Smooth muscle cell of the brain vasculature (primary cell): Measurements from ENCODE around the gene MYOM3.

Experiments
- DNase-seq: peaks from one replicate; pipeline ENCODE4 v3.0.0-alpha.2; 2012; ENCODE audit warnings: low read depth, low spot score

Gene MYOM3

DNA sequence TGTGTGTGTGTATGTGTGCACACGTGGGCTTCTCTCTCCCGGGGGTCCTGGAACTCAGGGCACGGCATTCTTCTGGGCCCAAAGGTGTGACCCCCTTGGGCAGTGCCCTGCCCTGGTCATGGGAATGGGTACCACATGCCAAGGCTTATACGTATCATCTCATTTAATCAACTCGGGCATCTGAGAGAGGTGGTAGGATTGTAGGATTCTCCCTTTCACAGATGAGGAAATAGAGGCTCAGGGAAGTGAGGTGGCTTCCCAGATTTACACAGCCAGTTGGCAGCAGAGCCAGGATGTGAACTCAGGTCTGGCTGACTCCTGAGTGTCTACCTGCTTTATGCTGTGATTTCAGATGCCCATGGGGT lies 15.2 kb downstream of the MYOM3 start:
- no peak for DNase-seq

DNA sequence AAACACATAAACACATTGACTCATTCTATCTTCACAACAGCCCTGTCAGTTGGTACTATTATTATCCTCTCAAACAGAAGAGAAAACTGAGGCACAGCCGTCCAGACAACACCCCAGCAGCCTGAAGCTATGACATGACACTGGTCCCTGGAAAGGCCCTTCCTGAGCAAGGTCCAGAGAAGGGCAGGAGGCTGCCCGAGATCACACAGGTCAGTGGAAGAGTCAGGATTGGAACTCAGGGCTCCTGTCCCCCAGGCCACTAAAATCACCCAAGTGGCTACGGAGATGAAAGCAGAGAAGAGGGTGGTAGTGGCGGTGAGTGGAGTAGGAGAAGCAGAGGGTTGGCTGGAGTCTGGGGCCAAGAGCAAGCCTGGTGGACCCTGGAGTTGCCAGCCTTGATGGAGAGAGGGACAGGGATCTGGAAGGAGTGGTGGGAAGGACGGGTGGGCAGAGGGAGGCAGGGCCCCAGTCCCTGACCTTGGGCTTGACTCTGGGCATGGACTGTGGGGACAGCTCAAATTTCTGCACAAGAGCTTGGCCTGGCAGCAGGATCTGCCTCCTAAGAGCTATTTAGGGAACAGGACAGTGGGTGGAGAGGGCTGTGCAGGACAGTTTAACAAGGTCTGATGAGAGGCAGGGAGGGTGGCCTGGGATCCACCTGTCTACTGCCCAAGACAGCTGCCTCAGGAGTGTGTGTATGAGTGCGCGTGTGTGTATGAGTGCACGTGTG lies 15.8 kb downstream of the MYOM3 start:
- no peak for DNase-seq

DNA sequence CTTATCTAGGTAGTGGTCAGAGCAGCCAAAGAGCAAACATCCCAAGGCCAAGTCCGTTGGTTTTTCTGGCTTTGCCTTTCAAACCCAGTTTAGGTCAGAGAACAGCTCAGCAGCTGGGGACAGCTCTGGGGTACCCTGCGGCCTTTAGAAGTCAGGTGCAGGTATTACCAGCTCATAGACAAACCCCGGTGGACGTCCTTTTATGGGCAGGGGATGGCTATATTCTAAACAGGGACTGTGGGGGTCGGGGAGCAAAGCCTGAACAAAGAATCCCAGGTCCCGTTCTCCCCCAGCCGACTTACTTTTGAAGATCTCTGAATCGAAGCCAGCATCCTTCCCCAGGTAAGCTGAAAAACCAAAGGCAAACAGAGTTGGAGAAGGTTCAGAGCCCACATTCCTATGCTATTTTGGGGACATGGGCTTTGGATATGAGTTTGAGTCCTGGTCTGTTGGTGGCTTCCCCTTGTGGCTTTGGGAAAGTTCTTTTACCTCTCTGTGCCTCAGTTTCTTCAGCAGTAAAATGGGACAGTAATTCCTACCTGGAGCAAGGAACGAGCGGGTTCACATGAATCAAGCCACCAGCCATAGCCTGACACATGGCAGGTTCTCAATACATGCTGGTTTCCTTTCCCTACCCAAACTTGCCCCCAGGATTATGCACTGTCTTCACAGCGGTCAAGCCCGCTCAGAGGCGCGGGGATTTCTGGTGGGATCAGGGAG lies 16.6 kb downstream of the MYOM3 start:
- no peak for DNase-seq

DNA sequence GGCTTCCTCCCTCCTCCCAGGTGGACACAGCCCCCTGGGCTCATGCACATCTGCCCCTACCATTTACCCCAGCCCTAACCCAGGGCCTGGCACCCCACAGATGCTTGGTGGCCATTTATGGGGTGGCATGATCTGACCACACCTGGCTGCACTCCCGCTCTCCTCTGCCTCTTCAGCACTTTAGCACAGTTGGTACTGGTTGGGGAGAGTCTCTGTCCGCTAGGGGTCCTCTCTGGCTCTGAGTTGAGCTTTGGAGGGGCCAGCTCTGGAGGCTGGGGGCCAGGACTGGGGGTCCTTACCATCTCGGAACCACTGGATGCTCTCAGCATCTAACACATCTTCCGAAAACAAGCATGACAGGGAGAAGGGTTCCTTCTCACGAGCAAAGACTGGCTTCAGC lies 17.4 kb downstream of the MYOM3 start:
- DNase-seq, result no peak

DNA sequence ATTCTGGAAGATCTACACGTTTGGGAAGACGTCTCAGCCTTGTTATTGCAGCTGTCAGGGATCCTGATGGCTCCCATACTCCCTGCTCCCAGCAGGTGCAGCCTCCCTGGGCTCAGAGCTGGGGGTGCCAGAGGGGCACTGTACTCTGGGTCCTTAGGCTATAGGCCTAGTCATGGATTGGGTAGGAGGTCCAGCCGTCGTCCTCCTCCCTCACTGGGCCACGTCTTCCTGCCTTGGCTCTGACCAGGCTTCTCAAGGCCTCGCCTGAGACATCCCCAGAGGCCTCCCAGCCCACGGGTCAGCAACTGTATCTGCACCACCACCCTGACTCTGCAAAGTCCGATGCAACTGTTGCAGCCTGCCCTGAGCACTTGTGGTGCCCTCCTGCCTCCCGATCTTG lies 18.2 kb downstream of the MYOM3 start:
- DNase-seq, result no peak

DNA sequence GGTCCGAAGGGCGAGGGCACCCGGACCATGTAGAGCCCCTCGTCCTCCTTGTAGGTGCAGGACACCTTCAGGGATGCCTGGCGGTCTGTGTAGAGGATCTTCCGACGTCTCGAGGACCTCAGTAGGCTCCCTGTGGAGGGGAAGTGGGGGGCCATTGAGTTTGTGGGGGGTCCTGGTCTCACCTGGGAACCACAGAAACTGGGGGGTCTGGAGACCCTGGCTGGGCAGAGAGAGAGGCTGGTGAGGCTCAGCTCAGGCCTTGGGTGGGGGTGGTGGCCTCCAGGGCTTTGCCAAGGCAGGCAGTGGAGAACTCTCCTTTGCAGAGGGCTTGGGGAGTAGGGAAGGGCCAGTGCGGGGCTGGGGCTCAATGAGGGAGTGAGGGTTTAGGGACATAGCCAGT lies 19.0 kb downstream of the MYOM3 start:
- no peak for DNase-seq

DNA sequence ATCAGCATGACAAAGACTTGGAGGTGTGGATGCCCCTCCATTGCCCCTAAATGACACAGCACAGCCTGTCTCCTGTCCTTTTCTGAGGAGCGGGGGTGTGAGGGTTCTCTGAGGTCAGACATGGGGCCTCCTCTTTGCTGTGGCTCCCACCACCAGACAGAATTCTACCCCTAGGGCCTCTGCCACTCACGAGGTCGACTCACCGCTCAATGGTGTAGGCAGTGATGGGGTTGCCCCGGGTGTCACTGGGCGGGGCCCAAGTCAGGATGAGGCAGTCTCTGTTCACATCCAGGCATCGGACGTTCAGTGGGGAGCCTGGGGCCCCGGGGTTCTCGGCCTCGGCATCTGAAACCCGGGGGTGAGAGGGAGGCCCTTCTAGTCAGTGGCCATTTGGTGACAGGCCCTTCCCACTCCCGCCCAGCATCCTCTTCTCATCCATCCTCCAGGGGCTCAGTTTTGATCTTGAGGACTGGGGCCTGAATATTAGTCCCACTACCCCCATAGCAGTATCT lies 19.9 kb downstream of the MYOM3 start:
- DNase-seq, result no peak

DNA sequence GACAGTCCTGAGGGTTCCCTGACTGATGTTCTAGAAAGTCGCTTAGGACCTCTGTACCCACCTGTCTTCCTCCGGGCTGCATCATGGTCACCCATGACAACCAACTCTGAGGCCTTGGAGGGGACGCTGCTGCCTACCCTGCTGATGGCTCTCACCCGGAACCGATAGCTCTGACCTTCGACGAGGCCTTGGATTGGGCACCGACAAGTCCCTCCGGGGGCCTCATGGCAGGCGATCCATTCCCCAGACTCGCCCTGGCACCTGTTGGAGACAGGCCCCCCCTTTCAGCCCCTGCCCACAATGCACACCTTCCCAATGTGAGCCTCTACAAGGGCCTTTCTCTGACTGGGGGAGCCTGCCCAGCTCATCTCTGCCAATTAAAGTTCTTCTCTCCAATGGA lies 21.2 kb downstream of the MYOM3 start:
- DNase-seq, result no peak

DNA sequence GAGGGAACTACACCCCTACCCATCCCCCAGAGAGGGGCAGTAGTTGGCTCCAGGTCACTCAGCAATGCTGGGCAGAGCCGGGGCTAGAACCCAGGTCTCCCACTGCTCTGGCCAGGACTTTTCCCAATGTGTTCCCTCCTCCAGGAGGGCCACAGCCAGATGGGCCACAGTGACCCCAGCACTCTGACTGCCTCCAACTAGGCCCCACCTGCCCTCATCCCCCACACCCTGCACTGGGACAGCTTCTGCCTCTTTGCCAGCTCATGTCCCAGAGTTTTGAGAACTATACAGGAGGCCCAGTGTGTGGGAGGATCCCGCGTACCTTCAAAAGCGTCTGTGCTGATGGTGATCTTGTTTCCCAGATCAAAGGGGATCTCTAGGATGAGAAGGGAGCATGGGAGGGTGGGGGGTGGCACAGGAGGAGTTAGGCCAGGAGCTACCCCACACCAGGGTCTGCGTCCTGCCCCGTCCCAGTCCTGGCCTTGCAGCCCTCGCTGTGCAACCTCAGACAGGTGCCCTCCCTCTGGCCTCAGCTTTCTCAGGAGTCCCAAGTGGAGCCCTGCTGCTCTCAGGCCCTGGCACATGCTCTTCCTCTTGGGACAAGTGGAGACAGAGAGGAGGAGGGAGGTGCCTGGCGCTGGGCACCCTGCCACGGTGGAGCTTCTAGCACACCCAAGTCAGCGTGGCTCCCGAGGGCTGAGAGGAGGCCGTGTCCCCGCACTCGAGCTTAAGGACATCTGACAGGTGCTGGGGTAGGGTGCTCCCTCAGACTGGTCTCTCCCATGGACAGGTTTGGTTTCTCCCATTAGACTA lies 22.0 kb downstream of the MYOM3 start:
- DNase-seq, result no peak

DNA sequence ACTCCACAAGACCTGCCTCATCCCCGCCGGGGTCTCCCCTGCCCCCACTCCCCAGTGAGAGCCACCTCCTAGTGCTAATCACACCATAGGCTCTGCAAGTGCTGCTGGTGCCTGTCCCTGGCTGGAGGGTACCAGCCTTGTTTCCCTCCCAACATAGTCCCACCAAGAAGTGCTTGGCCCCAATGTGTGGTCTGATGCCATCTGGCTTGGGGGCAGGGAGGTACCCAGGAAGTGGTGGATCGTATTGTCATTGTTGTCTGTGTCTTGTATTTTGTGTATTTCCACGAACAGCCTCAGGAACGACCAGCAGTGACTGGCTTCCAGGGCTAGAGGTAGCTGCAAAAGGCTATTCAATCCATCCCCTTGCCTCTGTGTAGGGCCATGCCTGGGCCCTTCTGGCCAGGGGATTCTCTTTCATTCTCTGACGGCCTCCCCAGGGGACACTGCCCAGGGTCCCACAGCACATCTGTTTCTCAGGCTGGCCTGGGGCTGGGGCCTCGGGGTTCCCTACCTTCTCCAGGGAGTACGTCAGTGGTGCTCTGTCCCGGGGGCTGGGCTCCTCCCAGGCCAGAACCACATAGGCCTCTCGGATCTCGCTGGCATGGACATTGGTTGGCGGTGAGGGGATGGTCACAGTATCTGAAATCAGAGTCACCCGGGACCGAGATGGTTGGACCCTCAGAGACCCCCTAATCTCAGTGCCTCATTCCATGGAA lies 22.8 kb downstream of the MYOM3 start:
- no peak for DNase-seq

DNA sequence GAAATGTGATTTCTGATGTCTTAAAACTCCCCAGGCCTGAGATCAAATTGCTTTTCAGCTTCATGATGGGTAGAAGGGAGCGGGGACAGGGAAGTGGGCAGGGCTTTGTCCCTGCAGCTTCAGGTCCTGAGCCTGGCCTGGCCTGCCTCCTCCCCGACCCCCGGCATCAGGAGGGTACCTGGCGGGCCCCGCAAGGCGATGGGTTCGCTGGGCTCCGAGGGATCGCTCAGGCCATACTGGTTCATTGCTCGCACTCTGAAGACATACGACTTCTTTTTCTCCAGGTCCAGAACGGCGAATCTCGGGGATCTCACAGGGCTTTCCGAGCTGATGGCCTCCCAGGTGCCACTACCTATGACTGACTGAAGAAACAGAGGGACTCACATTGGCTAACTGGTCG lies 25.5 kb downstream of the MYOM3 start:
- DNase-seq, result no peak

DNA sequence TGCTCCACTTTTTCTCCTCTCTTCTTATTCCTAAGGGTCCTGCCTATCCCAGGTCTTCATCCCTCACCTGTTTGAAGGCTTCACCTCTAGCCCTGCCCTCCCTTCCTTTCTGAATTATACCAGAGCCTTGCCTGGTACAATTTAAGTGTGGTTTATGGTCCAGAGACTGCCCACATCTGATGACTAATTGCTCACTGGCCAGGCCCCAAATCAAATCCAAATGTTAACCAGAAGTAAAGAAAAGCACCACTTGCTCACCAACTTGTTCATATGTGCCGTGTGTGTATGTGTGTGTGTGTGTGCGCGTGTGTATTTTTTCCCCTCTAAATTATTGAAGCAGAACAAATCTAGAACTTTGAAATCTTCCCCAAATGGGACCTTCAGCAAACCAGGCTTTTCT lies 26.4 kb downstream of the MYOM3 start:
- no peak for DNase-seq

DNA sequence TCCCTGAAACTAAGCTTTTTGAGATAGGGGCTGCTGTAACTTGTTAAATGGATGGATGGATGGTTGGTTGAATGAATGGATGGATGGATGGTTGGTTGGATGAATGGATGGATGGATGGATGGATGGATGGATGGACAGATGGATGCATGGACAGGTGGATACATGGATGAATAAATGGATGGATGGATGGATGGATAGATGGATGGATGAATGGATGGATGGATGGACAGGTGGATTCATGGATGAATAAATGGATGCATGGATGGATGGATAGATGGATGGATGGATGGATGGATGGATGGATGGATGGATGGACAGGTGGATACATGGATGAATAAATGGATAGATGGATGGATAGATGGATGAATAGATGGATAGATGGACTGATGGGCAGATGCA lies 26.9 kb downstream of the MYOM3 start:
- no peak for DNase-seq

DNA sequence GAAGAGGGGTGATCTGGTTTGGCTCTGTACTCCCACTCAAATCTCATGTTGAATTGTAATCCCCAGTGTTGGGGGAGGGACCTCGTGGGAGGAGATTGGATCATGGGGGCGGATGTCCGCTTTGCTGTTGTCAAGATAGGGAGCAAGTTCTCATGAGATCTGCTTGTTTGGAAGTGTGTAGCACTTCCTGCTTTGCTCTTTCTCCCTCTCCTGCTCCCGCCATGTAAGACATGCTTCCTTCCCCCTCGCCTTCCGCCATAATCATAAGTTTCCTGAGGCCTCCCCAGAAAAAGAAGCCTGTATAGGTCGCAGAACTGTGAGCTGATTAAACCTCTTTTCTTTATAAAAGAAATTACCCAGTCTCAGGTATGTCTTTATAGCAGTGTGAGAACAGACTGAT lies 27.9 kb downstream of the MYOM3 start:
- DNase-seq, result no peak

DNA sequence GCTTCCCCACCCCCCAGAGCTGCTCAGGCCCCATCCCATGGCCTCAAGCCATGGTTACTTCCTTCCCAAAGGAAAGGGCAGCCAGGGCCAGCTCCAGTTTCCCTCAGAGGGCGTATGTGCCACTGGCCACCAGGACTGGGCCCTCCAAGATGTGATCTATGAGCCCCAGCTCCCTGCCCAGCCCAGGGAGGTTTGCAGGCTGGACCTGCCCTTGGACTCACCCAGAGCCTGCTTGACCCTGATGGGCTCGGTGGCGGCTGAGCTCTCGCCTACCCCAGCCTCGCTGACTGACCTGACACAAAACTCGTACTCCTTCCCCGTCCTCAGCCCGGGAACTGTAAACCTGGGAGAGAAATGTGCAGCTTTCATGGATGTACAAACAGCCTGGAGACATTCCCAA lies 29.6 kb downstream of the MYOM3 start:
- no peak for DNase-seq

DNA sequence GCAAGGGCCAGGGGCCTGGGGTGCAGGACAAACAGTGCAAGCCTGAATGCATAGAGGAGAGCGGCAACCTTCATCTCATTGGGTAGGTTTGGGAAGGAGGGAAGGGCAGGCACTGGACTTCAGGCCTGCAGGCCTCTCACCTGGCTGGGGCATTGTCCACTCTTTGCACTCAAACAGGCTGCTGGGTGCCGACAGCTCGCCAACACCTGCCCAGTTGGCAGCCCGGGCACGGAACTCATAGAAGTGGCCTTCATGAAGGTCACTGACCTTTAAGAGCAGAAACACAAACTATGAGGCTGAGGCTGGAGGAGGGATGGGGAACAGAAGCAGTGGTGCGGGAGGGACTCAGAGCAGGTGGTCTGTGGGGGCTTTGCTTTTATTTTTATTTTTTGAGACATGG lies 30.7 kb downstream of the MYOM3 start:
- no peak for DNase-seq

DNA sequence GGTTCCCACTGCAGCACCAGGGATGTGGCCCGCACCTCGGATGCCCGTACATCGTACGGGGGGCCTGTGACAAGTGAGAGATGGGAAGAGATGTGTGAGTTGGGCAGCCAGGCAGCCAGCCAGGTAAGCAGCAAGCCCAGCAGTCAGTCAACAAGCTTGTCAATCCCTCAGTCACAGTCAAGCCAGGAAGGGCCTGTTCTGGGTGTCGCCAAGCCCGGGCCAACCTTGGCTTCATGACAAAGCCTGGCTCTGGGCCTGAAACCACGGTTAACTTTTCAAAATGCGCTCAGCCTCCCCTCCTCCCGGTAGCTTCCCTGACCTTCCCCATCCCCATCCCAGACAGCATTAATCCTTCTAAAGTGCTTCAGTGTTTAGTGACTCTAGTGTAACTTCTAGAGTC lies 31.8 kb downstream of the MYOM3 start:
- DNase-seq, result no peak

DNA sequence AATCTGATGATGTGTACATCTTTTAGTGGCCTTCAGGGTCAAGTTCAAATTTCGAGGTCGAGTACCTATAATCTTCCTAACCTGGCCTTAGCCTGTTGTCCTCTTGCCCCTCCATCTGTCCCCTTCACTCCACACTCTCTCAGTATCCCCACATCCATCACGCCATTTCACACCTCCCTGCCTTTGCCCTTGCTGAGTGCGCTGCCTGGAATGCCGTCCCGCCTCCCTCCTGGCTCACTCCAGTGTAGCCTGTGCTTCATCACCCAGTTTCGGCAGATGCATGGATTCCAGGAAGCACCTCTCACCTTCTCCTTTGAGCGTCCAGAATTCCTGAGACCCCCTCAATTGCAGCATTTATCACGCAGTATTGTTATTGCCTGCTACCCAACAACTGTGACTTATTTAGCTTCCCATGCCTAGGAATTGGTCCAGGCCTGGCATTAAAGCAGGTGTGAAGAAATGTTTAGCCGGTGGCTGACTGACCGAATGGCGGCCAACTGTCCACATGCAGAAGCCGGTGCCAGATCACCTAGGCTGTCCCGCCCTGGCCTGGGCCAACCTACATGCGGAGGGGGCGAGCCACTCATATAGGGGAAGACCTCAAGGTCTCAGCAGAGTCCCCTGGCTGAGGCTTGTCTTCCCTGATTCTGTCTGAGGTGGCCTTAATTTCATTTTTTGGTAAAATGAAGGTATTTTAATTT lies 34.5 kb downstream of the MYOM3 start:
- DNase-seq, result no peak

DNA sequence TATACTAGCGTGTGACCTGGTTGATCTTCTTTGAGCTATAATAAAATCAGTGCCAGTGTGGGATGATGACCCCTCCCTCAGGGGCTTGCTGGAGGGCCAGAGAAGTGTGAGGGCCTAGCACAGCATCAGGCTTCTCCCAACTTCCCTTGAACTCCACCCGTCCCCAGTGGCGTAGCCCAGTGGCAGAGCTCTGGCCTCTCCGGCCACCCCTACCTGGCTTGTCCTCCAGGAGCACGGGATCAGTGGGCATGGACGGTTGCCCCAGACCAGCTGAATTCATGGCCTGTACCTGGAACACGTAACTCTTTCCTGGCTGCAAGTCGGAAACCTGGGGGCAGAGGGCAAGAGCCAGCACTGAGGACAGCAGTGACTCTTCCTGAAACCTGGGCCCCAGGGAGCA lies 36.0 kb downstream of the MYOM3 start:
- no peak for DNase-seq

DNA sequence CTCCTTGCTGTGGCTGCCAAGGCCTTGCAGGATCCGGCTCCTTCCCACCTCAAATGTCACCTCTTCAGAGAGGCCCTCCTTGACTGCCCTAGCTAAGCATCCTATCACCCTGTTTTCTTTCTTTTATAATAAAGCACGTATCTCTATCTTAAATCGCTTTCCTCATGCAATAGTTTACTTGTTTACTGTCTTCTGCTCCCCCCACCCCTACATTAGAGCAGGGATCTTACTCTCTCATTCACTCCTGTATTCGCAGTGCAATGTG lies 36.4 kb downstream of the MYOM3 start:
- no peak for DNase-seq

DNA sequence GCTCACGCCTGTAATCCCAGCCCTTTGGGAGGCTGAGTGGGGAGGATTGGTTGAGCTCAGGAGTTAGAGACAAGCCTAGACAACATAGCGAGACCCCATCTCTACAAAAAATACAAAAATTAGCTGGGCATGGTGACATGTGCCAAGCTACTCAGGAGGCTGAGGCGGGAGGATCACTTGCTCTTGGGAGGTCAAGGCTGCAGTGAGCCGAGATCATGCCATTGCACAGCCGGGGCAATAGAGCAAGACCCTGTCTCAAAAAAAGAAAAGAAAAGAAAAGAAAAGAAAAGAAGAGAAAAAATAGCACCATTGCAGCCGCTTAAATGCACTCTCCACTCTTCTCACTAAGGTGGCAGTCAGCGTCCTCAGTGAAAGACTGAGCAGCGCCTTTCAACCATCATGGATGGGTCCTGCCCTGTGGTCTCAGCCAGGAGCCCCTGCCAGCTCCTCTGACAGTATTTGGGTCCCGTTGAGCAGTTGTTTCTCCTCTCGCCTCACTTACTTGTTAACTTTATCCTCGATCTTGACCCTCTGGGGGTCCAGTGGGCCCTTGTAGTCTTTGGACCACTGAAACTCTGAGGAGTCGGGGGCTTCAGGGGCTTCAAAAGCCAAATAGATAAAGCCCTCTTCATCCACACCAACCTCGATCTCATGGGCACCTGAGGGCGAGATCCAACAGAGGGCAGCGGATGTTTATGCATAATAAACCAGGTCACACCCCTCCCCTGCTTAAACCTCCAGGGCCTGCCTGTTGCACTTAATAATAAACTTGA lies 36.9 kb downstream of the MYOM3 start:
- no peak for DNase-seq
